Stimulated activated CD8-positive, alpha-beta memory T cell treated with anti-CD3 and anti-CD28 coated beads, Interleukin-4, amount 100 ng/mL, for 24 hours (primary cell): Measurements from ENCODE around the gene ADAM8.

ENCODE experiments used
- DNase-seq: peaks from one replicate; pipeline ENCODE4 v3.0.0-alpha.2; 2020; ENCODE audit warnings: low read depth

Gene ADAM8

DNA sequence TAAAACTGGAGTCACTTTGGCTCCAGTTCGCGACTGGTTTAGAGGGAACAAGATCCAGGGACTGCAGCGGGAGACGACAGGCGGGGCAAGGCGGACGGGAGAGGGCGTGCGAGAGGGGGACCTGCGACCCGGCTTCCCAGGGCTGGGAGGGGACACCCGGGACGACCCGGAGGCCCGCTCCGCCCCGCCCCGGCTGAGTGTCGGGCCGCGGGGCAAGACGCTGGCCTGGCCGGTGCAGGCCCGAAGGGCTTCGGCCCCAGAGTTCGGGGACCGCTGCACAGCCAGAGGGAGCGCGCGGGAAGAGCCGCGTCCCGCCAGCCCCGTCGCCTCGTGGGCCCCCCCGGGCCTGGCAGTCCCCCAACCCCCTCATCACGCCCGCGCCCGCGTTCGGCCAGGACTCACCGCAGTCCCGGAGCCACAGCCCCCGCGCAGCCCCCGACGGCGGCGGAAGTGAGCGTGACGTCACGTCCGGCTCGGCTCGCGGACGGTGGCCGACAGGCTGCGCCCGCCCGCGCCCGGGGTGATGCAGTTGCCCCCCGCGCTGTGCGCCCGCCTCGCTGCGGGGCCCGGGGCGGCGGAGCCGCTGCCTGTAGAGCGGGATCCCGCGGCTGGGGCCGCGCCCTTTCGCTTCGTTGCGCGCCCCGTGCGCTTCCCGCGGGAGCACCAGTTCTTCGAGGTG, 31.9 kb upstream of the ADAM8 start, which contains the start of the genes TUBGCP2 and ZNF511:
Gene TUBGCP2, minus strand, starts transcription at position 452 of the 679 bp plus-strand sequence. CDS start 5,931 bp downstream, outside the sequence.
Gene ZNF511, plus strand, starts transcription at position 494 of the 679 bp plus-strand sequence. Its CDS starts 30 bp downstream, at position 524.
- peak; percentile 89 for DNase-seq

GRCh38 chr10:133307776-133308420, 31.2 kb upstream of the ADAM8 start:
- DNase-seq: peak; percentile 77

DNA sequence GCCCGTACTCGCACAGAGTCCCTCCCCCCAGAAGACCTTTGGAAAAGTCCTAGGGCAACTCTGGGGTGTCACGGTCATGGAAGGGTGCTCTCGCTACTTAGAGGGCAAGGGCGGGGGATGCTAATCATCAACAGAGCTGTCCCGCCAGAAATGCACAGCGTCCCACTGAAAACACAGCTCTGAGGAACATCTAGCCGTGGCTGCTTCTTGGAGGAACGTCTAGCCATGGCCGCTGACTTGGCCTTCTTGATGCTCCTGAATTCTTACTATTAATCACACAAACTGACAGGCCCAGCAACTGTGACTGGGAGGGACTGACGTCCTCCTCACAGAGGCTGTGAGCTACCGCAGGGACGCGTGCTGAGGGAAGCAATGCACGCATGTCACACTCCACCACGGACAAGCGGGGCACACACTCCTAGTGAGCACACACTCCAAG, 30.3 kb upstream of the ADAM8 start:
- DNase-seq: no peak

DNA sequence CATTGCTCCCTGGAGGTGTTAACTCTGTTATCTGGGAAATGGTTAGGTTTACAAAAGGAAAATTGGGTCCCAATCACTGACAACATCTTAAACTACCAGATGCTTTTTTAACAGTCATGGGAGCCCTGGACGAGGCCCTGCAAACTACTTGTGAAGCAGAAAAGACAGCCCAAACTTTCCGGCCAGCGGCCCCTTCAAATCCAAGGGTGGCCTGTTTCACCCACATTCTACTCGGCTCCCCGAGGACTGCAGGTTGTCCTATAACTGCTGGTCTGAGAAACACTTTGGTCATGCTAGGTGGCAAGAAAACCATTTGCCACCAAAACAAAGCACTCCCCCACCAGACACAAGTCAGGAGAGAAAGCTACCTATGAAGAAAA, 29.4 kb upstream of the ADAM8 start:
- no peak for DNase-seq

DNA sequence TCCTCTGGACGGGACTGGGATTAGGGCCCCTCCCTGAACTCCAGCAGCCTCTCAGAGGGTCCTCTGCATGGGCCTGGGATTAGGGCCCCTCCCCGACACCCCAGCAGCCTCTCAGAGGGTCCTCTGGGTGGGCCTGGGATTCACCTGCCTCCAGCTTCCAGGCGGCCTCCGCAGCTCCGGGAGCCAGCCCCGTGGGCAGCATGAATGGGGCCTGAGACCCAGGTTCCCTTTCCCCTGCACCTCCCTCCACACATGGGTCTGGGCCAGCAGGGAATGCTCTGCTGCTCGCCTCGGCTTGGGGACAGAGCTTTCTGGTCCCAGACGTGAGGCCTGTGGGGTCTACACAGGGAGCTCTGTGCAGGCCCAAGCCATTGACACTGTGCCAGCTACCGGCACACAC, 26.5 kb upstream of the ADAM8 start:
- DNase-seq: no peak

DNA sequence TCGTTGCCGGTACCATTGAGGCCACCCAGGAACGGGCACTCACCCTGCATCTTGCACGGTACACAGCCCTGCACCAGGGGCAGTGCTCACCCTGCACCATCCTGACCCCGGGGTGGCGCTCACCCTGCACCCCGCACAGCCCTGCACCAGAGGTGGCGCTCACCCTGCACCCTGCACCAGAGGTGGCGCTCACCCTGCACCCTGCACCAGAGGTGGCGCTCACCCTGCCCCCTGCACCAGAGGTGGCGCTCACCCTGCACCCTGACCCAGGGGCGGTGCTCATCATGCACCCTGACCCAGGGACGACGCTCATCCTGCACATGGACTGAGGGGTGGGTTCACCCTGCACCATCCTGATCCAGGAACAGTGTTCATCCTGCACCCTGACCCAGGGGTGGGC, 25.6 kb upstream of the ADAM8 start:
- DNase-seq: no peak

DNA sequence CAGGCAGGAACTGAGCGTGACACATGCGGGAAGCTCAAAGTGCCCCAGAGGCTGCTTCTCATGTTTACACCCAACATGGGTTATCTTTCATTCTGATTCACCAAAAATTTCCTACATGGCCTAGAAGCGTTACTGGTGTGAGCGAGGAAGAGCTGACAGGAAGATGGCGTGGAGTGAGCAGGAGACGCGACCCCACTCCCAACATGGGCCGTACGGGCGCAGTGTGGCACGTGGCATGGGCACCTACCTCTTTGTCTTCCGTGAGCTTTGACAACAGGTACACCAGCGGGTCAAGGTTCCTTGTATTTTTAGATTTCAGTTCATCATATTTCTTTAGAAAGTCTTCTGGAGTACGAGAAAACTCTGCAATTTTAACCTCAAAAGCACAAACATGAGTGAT, 23.1 kb upstream of the ADAM8 start:
- DNase-seq: no peak

- no peak for DNase-seq
These were observed 22.6 kb upstream of the ADAM8 start for GRCh38 chr10:133299224-133299623.

DNA sequence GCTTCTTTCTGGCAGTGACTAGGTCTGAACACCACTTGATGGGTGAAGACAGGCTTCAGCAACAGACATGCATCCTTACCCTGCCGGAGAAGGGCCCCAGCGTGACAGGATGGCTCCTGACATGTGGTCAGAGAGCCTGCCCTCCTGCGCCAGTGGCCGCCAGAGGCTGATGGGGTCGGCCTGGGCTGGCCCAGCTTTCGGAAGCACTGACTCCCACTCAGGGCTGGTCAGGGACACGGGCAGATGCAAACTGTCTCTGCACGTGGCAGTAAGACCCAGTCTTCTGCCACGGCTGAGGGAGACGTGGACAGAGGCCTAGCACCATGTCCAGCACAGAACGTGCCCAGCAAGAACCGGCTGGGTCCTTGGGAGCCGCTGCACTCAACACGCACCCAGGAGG, 21.8 kb upstream of the ADAM8 start:
- DNase-seq: no peak

DNA sequence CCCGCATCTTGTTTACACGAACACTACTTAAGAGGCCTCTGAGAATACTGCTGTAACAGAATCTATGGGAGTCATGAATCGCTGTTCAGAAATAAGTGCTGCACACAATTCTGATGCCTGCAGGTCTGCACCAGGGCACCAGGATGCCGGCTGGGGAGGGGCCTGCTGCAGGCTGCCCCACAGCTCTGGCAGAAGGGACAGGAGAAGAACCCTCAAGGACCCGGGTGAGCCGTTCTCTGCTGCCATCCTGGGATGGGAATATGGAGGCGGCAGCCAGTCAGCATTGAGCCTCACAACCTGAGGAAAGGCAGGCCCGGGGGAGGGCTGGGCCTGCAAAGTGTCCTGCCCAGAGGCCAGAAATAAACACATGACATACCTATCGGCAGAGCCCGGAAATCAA, 20.8 kb upstream of the ADAM8 start:
- no peak for DNase-seq

DNA sequence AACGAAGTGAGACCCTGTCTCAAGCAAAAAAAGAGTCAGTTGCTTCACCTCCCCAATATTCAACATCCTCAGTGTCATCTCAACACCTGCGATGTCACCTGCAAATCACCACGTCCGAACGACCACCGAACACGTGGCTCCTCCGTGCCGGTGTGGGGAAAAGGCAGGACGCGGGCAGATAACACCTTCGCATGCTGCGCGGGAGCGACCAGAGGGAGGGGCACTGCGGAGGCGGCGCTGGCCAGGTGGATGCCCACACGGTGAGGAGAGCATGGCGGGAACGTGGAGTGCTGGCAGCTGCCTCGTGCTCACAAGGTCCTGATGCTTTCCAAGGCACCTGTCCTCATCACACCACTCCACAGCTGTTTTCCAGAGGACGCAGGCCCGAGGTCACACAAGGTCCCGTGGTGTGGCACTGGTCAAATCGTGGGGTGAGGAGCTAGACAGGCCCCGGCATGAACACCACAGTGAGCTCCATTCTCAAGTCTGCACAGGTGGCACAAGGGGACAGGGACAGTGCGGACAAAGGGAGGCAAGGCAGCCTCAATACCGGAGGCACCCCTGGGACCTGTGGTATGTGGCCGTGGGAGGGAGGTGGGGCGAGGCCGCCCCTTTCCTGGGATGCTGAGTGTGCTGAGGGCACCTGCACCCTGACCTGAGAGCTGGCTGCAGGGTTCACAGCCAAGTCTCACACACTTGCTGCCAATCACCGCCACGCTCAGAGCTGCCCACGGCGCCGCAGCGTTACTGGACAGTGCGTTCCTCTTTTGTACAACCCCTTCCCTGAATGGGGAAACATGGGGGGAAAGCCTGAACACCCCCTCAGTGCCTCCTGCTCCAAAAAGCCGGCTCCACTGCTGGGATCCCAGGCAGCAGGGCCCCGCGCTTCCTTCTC, 19.0 kb upstream of the ADAM8 start:
- no peak for DNase-seq

- no peak for DNase-seq
These were observed 17.5 kb upstream of the ADAM8 start for GRCh38 chr10:133294189-133294588.

DNA sequence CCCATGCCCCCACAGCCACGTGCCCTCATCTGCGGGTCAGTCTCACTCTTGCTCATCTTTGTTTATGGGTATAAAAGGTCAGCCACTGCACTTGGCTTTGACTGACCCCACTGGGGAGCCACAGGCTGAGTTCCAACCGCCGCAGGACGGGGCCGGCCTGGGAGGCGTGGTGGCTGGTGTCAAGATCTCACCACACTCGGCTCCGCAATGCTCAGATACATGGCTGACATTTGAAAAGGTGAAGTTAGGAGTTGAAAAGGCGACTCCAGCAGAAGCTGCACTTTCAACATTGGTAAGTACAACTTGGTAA, 17.1 kb upstream of the ADAM8 start:
- DNase-seq: no peak

DNA sequence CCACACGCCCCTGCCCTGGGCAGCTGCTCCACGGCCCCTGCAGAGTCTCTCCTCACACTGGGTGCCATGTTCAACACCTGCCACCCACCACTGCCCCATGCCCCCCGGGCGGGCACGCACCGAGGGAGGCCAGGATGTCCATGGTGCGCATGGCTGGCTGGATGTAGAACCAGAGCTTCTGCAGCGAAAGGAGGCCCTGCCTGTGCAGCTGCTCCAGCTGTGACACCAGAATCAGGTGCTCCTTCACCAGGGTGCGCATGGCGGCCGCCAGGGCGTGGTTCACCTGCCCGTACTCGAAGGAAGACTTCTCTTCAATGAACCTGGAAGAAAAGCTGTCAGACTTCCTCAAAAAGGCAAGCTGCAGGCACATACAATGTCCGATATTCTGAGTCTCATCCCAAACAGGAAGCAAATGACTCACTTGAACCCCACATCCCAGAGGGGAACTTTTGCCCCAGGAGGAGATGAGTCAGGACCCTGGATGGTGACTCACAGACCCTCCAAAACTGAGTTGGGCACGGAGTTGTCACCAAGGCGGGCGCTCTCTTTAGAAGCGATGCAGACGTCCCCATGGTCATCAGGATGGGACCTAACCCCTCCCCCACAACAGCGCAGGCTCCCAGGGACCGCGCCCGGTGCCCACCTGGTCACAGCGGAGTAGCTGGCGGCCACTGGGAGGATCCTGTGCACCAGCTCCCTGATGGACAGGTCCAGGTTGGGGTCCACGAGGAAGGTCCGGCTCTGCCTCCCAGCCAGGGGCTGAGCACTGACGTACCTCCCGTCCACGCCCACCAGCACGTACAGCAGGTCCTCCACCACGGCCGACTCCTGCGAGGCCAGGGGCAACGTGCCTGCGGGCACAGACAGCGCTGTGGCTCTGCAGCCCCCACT, 16.5 kb upstream of the ADAM8 start:
- no peak for DNase-seq

GRCh38 chr10:133289761-133290160, 13.1 kb upstream of the ADAM8 start:
- no peak for DNase-seq

DNA sequence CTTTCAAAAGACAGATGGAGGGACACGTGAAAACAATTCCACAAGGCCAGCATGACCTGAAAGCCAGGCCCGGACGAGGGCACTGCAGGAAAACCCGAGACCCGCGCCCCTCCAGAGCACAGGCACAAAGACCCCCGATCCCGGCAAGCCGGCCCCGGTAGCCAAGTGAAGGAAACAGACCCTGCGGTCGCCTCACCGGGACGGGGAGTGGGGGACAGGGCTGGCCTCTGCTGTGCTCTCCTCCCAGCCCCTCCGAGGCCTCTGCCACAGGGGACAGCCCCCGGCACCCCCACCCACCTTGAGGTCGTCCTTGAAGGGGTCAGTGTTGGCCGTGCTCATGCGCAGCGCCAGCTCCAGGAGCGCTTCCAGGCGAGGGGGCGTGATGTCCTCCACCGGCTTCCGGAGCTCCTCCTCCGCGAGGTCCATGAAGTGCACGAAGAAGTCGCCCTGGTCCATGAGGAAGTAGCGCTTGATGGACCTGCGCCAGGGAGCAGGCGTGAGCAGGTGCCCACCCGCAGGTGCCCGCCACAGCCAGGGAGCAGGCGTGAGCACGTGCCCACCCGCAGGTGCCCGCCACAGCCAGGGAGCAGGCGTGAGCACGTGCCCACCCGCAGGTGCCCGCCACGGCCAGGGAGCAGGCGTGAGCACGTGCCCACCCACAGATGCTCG, 11.3 kb upstream of the ADAM8 start:
- DNase-seq: no peak

GRCh38 chr10:133286366-133286765, 9.7 kb upstream of the ADAM8 start:
- no peak for DNase-seq

DNA sequence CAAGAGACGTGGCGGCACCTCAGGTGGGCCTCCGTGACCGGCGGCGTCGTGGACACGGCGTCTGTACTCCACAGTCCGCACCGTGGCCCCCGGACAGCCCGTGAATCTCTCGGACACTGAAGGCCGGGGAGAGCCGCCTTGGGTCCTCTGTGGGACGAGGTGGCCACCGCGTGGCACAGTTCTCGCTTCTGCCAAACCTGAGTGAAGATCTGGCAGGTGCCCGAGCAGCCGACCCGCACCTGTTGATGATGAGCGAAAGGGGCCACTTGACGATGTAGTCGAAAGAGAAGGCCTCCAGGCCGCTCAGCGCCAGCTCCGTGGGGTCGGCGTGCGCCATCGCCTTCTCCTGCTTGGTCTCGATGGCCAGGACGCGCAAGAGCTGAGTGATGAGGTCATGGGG, 8.5 kb upstream of the ADAM8 start:
- DNase-seq: no peak

GRCh38 chr10:133283931-133284330, 7.3 kb upstream of the ADAM8 start:
- no peak for DNase-seq

DNA sequence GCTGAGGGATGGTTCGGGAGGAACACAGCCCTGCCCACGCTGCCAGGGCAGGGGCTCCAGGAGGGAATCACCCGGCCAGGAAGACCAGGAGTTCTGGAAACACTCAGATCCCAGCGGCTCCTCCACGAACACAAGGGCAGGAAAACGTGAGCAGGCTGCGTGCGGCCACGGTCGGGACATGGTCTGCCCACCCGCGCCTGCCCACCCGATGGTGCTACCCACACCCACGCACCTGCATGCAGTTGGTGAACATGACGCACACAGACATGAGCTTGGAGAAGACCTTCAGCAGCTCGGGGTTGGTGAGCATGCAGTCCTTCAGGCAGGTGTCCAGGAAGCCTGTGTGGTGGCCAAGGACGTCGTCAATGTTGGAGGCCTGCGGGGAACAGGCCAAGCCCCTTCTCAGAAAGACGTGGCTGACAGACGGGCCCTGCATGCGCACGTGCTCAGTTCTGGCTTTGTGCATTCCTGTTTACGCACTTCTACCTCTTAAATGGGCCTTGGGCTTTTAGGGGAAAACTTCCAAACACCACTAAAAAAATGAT, 6.2 kb upstream of the ADAM8 start:
- DNase-seq: no peak
